GM06990 (cell line): Measurements from ENCODE around the gene CFAP300.

Experiments used
- DNase-seq: peaks from one replicate; pipeline ENCODE4 v3.0.0-alpha.2; 2011; ENCODE audit not compliant: insufficient read length; ENCODE audit errors: extremely low read depth
- H3K27me3 ChIP-seq: replicated peaks from 2 replicates; pipeline ENCODE4 v1.6.0; 2011; ENCODE audit warnings: low read length; ENCODE audit not compliant: control insufficient read depth, insufficient read depth
- H3K36me3 ChIP-seq: 2 replicates; pipeline ENCODE4 v1.5.1; 2011; ENCODE audit warnings: low read length; ENCODE audit not compliant: control insufficient read depth, insufficient read depth
- H3K4me3 ChIP-seq: replicated peaks from 2 replicates; pipeline ENCODE4 v1.5.1; 2011; ENCODE audit warnings: low read depth, mild to moderate bottlenecking, control low read depth, low read length
- TF ChIP-seq, protein P1 (sequence below): IDR thresholded peaks from 2 replicates; pipeline ENCODE4 v1.5.1; 2011; ENCODE audit warnings: low read length, control low read depth, mild to moderate bottlenecking, inconsistent platforms; ENCODE audit not compliant: insufficient read depth, poor library complexity, severe bottlenecking

Gene CFAP300

DNA sequence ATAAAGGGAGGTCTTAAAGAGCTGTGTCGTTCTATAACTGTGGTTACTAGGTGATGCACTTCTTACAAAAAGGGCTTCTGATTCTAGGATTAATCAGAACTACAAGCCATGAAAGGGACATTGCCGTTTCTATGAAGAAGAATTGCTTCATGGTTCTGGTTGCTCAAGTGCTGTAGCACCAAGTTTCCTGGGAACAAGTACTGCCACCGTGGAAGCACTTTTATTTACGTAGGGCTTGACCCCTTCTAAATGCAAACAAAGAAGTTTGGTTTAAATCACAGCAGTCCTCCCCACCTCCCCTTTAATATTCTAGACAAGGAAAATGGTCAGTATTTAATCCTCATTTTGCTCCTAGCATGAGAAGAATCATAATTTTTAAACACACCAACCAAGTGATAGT is 72.8 kb downstream of the CFAP300 start:
- Histone ChIP-seq H3K36me3 (no peaks in the 10 kb centered on the region), H3K27me3 (no peaks in the 10 kb centered on the region), H3K4me3 (no peak overlapping the region)
- TF ChIP-seq, protein P1, sequence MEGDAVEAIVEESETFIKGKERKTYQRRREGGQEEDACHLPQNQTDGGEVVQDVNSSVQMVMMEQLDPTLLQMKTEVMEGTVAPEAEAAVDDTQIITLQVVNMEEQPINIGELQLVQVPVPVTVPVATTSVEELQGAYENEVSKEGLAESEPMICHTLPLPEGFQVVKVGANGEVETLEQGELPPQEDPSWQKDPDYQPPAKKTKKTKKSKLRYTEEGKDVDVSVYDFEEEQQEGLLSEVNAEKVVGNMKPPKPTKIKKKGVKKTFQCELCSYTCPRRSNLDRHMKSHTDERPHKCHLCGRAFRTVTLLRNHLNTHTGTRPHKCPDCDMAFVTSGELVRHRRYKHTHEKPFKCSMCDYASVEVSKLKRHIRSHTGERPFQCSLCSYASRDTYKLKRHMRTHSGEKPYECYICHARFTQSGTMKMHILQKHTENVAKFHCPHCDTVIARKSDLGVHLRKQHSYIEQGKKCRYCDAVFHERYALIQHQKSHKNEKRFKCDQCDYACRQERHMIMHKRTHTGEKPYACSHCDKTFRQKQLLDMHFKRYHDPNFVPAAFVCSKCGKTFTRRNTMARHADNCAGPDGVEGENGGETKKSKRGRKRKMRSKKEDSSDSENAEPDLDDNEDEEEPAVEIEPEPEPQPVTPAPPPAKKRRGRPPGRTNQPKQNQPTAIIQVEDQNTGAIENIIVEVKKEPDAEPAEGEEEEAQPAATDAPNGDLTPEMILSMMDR, result no peak
- no peak for DNase-seq

DNA sequence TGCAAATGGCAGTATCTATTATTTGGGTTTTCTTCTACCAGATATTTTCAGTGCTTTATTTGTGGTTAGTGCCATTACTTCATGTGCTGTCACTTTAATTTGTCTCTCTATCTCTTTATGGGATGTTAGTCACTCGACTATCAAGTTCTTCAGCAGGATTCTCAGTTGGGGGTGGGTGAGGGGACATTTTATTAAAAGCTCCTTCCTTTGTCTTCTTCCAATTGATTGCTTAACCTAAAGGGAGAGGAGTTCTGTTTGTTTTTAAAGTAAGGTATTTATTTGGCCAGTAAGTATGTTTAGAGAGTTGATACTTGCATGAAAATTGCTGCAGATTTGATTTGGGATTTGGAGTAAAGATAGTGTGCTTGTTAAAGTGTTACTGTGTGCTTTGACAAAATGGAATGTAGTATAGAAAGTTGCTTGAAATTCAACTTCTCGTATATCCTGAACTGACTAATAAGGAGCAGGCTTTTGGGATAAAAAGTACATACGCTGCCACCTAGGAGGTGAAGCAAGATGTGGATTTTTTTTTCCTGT is 73.3 kb downstream of the CFAP300 start:
- Histone ChIP-seq H3K27me3 (no peaks in the 10 kb centered on the region), H3K4me3 (no peak overlapping the region), H3K36me3 (no peaks in the 10 kb centered on the region)
- TF ChIP-seq, protein P1, result no peak
- no peak for DNase-seq

DNA sequence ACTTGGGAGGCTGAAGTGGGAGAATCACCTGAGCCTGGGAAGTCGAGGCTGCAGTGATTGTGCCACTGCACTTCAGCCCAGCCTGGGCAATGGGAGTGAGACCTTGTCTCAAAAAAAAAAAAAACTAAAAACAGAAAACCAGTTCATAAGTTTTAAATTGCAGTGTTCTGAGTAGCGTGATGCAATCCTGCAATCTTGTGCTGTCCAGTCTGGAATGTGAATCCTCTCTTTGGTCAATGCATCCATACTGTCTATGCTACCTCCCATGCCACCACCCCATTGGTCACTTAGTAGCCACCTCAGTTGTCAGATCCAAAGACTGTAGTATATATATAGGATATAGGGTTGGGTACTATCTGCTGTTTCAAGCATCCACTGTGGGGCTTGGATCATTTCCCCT is 74.1 kb downstream of the CFAP300 start:
- H3K36me3 ChIP-seq, result no peaks in the 10 kb centered on the region
- DNase-seq, result no peak
- H3K4me3 ChIP-seq, result no peak overlapping the region
- TF ChIP-seq, protein P1, result no peak
- no peaks in the 10 kb centered on the region for H3K27me3 ChIP-seq
